ENCODE data around the gene DHX40. TPM values are rescaled to one million over a fixed set of nuclear protein-coding genes. Genes with fewer than 3 reads are reported as not detected.

DHX40 gene
- total RNA-seq, 4 donors from 2014 or later, result 32.4 to 48.0 (median 44.3) TPM

DNA sequence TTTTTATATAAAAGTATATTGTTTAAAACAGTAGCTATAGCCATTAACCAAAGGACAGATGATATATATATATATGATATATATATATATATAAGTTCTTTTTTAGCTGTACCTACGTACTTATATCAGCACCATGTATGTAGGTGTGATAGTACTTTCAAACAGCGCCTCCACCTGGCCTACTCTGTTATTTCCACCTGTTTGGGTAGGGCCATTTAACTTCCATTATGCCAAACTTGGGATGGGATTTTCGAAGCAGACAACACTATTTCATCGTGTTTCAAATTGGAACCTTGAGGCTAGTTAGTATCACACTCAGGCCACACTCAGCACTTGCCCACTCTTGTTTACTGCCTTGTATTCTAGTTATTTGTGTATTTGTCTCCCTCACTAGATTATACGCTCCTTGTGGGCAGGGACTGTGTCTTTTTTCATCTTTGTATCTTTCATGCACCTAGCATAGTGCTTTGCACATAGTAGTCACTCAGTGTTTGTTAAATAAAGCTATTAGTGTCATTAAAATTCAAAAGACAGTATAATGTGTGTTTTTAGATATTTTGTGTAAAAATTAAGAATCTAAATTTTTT lies 42.5 kb downstream of the DHX40 start:
- no peak for DNase-seq (ENCODE audit: extremely low spot score)
- no peak for TF ChIP-seq POLR2A (IDR thresholded peaks at IDR 0.05; ENCODE audit: low read depth)
- TF ChIP-seq EP300 (IDR thresholded peaks at IDR 0.05), result no peak
- TF ChIP-seq POLR2AphosphoS5 (IDR thresholded peaks at IDR 0.05), result no peak
- TF ChIP-seq, protein P1, sequence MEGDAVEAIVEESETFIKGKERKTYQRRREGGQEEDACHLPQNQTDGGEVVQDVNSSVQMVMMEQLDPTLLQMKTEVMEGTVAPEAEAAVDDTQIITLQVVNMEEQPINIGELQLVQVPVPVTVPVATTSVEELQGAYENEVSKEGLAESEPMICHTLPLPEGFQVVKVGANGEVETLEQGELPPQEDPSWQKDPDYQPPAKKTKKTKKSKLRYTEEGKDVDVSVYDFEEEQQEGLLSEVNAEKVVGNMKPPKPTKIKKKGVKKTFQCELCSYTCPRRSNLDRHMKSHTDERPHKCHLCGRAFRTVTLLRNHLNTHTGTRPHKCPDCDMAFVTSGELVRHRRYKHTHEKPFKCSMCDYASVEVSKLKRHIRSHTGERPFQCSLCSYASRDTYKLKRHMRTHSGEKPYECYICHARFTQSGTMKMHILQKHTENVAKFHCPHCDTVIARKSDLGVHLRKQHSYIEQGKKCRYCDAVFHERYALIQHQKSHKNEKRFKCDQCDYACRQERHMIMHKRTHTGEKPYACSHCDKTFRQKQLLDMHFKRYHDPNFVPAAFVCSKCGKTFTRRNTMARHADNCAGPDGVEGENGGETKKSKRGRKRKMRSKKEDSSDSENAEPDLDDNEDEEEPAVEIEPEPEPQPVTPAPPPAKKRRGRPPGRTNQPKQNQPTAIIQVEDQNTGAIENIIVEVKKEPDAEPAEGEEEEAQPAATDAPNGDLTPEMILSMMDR (IDR thresholded peaks at IDR 0.05), result peak in 1 of 3 experiments; percentile 27
- Histone ChIP-seq H3K27me3 (no peaks in the 10 kb centered on the region), H3K9me3 (no peaks in the 10 kb centered on the region), H3K36me3 (peaks cover 19 to 85% (median 51%) of the 10 kb centered on the region in 4 donors), H3K4me3 (no peak overlapping the region), H3K27ac (replicated peaks in 1 of 4) (no peak overlapping the region), H3K4me1 (no peaks in the 10 kb centered on the region)
- intact Hi-C loops (cut with DNase I), result no loop called here
- 90% methylated on average over 5 of the region's 5 CpGs for WGBS

DNA sequence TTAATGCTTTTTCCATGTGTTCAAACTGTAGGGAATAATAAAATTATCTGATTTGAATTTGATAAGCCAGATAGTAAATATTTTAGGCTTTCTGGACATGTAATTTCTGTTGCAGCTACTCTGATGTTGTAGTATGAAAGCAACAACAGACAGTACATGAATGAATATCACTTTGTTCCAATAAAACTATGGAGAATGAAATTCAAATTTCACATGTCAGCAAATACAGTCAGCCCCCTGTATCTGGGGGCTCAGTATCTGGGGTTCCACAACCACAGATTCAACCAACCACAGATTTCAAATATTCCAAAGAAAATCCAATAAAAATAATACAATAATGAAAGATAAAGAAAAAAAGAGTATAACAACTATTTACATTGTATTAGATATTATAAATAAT lies 46.1 kb downstream of the DHX40 start:
- DNase-seq (ENCODE audit: extremely low spot score), result no peak
- Histone ChIP-seq H3K27ac (replicated peaks in 1 of 4) (no peak overlapping the region), H3K27me3 (no peaks in the 10 kb centered on the region), H3K4me1 (no peaks in the 10 kb centered on the region), H3K4me3 (no peak overlapping the region), H3K36me3 (peaks cover 10 to 51% (median 25%) of the 10 kb centered on the region in 4 donors), H3K9me3 (no peaks in the 10 kb centered on the region)
- intact Hi-C loops (cut with DNase I), result no loop called here
- TF ChIP-seq POLR2AphosphoS5 (IDR thresholded peaks at IDR 0.05), result no peak

DNA sequence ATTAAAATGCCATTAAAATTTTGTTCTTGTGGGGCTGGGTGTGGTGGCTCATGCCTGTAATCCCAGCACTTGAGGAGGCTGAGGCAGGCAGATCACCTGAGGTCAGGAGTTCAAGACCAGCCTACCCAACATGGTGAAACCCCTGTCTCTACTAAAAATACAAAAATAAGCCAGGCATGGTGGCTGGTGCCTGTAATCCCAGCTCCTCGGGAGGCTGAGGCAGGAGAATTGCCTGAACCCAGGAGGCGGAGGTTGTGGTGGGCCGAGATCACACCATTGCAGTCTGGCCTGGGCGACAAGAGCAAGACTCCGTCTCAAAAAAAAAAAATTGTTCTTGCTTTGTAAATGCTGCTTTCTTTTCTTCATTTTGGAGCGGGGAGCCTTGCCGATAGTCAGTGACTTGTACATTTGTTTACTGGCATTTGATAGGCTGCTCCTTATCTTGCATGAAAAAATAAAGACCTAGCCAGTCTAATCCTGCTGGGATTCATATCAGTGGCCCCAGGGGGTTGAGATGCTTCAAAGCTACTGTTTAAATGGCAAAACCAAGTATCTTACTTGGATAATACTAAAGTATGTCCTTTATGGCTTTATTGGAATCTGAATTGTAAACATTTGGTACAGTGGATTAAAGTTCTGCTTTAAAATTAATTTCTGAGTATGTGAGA lies 51.0 kb downstream of the DHX40 start:
- TF ChIP-seq POLR2AphosphoS5 (IDR thresholded peaks at IDR 0.05) (no peak), POLR2A (IDR thresholded peaks at IDR 0.05; ENCODE audit: low read depth) (no peak), EP300 (IDR thresholded peaks at IDR 0.05) (no peak)
- TF ChIP-seq, protein P1 (IDR thresholded peaks at IDR 0.05), result no peak
- Histone ChIP-seq H3K4me1 (peaks cover 15 to 21% (median 17%) of the 10 kb centered on the region in 4 donors), H3K36me3 (peaks cover 0 to 11% (median 0%) of the 10 kb centered on the region in 4 donors), H3K9me3 (no peaks in the 10 kb centered on the region), H3K27me3 (no peaks in the 10 kb centered on the region), H3K4me3 (no peak overlapping the region), H3K27ac (replicated peaks in 1 of 4) (no peak overlapping the region)
- intact Hi-C loops (cut with DNase I), result no loop called here
- no peak for DNase-seq (ENCODE audit: extremely low spot score)
- 95% methylated on average over 7 of the region's 7 CpGs for WGBS

DNA sequence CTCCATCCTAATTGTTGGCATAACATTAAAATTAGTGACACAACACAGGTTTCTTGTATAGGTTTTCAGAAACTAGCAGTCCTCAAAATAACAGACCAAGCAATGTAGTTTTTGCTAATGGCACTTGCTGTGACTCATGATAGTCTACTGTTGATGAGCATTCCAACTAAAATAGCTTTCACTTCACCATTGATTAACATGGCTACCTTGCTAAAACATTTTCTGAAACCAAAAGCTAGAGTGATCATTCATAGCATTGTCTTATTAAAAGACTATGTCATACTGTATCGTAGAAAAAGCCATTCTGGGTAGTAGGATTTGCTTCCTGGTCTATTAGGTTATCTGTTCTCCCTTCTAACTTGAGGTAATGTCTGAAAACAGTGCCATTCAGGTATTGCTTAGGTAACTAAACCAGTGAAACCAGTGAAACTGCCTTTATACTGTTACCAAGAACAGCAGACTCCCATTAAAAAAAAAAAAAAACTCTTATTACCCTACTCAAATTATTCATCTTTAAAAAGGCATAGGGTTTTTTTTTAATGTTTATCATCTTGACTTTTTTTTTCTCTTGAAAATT lies 51.8 kb downstream of the DHX40 start:
- Histone ChIP-seq H3K4me1 (peaks cover 23 to 29% (median 26%) of the 10 kb centered on the region in 4 donors), H3K27ac (replicated peaks in 1 of 4) (peak overlapping the region in 3 of 4 donors; percentile 35 to 100 (median 99)), H3K27me3 (no peaks in the 10 kb centered on the region), H3K4me3 (no peak overlapping the region), H3K9me3 (no peaks in the 10 kb centered on the region), H3K36me3 (peaks cover 0 to 4% (median 0%) of the 10 kb centered on the region in 4 donors)
- DNase-seq (ENCODE audit: extremely low spot score), result no peak
- TF ChIP-seq, protein P1 (IDR thresholded peaks at IDR 0.05), result no peak
- TF ChIP-seq EP300 (IDR thresholded peaks at IDR 0.05), result no peak
- TF ChIP-seq POLR2A (IDR thresholded peaks at IDR 0.05; ENCODE audit: low read depth), result no peak
- no peak for TF ChIP-seq POLR2AphosphoS5 (IDR thresholded peaks at IDR 0.05)
- 100% methylated on average over 1 of the region's 1 CpG for WGBS
- intact Hi-C loops (cut with DNase I), result no loop called here

DNA sequence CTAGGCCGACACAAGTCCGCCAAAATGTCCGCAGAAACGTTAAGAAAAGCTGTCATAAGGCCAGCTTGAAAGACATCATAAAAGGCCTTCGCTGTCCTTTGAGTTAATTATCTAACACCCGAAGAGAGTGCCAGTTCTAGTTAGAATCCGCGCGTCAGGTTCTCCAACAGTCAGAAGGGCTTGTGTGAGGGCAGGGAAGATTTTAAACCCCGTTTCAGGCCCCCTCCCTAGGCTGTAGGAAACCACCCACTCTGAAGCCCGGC lies 53.6 kb downstream of the DHX40 start:
- DNase-seq (ENCODE audit: extremely low spot score), result no peak
- no peaks in the 10 kb centered on the region for H3K9me3 ChIP-seq
- TF ChIP-seq POLR2AphosphoS5 (IDR thresholded peaks at IDR 0.05), result no peak
- no peak for TF ChIP-seq EP300 (IDR thresholded peaks at IDR 0.05)
- no peak for TF ChIP-seq POLR2A (IDR thresholded peaks at IDR 0.05; ENCODE audit: low read depth)
- TF ChIP-seq, protein P1 (IDR thresholded peaks at IDR 0.05), result no peak
- under 1% methylated on average over 9 of the region's 11 CpGs for WGBS
- H3K36me3 ChIP-seq, result no peaks in the 10 kb centered on the region
- H3K4me3 ChIP-seq, result peak overlapping the region; percentile 95 to 98 (median 96)
- H3K4me1 ChIP-seq, result peaks cover 37 to 46% (median 42%) of the 10 kb centered on the region in 4 donors
- H3K27ac ChIP-seq (replicated peaks in 1 of 4), result peak overlapping the region; percentile 98 to 100 (median 99)
- H3K27me3 ChIP-seq, result no peaks in the 10 kb centered on the region
- intact Hi-C loops (cut with DNase I), result no loop called here
